Gastrocnemius medialis (tissue), 4 donors: ENCODE data around the gene ENTPD6. TPM values are rescaled to one million over a fixed set of nuclear protein-coding genes. Genes with fewer than 3 reads are reported as not detected.

Experiments used
- ATAC-seq, 2 donors: fragments of 150-250 bp; one replicate each; pipeline ENCODE4 v1.9.1; 2016
- DNase-seq, 2 donors: peaks; one replicate each; pipeline ENCODE4 v3.0.0-alpha.2; 2019
- H3K27ac ChIP-seq, 4 donors: fragments of 200-600 bp; sonication (generic); 1 replicate in 1 of 4; 2 replicates in 3 of 4; pipeline ENCODE4 v1.5.1; 2016 to 2018; ENCODE audit warnings: mild to moderate bottlenecking in 2 of 4, moderate library complexity in 1 of 4
- H3K27me3 ChIP-seq, 3 donors: fragments of 200-600 bp; sonication (generic) in 2 of 3; 1 replicate in 1 of 3; 2 replicates in 2 of 3; pipeline versions ENCODE4 v1.5.1 to v1.6.0; 2016 to 2019; ENCODE audit warnings: mild to moderate bottlenecking in 1 of 3, moderate library complexity in 1 of 3
- H3K36me3 ChIP-seq, 2 donors: fragments of 200-600 bp; sonication (generic) in 1 of 2; one replicate each; pipeline ENCODE4 v1.5.1; 2017 to 2018
- H3K4me1 ChIP-seq, 2 donors: fragments of 200-600 bp; sonication (generic) in 1 of 2; one replicate each; pipeline ENCODE4 v1.5.1; 2016 to 2017; ENCODE audit warnings: mild to moderate bottlenecking in 2 of 2
- H3K4me3 ChIP-seq, 4 donors: fragments of 200-600 bp; sonication (generic) in 3 of 4; 1 replicate in 1 of 4; 2 replicates in 3 of 4; pipeline ENCODE4 v1.5.1; 2016 to 2019; ENCODE audit warnings: mild to moderate bottlenecking in 2 of 4
- H3K9me3 ChIP-seq, 3 donors: fragments of 200-600 bp; sonication (generic) in 2 of 3; 1 replicate in 1 of 3; 2 replicates in 2 of 3; pipeline ENCODE4 v1.5.1; 2016 to 2019
- CTCF ChIP-seq, 5 experiments: fragments of 450-650 bp in 3 of 5; fragments of 200-600 bp in 2 of 5; sonication (generic) in 2 of 5; IDR thresholded peaks in 4 of 5; conservative IDR thresholded peaks in 1 of 5; 1 replicate in 4 of 5; 2 replicates in 1 of 5; pipeline ENCODE4 v1.5.1; 2016 to 2019; ENCODE audit warnings: antibody characterized with exemption in 5 of 5, mild to moderate bottlenecking in 3 of 5, moderate library complexity in 3 of 5
- POLR2A ChIP-seq, 2 donors: fragments of 450-650 bp; IDR thresholded peaks; one replicate each; pipeline ENCODE4 v1.6.1; 2017; ENCODE audit warnings: antibody characterized with exemption in 2 of 2, mild to moderate bottlenecking in 2 of 2, moderate library complexity in 2 of 2
- in situ Hi-C, 4 donors: fragments of 200-750 bp; cut with MboI; loops; one replicate each; pipeline versions ENCODE4 v1.15.0 to v1.8.0; 2017; ENCODE audit warnings: low sequenced_read_pairs in 4 of 4
- intact Hi-C: fragments of 100-400 bp; cut with DNase I; formaldehyde crosslinking; loops from one replicate; pipeline ENCODE4 v1.15.1; 2023; ENCODE audit warnings: low total_unique reads
- total RNA-seq, 4 donors: library from RNA; depleted of rRNA; stranded (reverse); fragments of >200 nt; gene quantifications; one replicate each; pipeline versions ENCODE4 v1.1.0 to v1.2.3, GENCODE V29; 2016

Gene ENTPD6
- total RNA-seq, 4 donors from 2014 or later, result 27.0 to 61.1 (median 50.2) TPM

- H3K4me3 ChIP-seq, result no peak overlapping the region
- no peaks in the 10 kb centered on the region for H3K27me3 ChIP-seq
- no peak overlapping the region for H3K27ac ChIP-seq
- H3K4me1 ChIP-seq, result peaks cover 0 to 5% of the 10 kb centered on the region in 2 donors
- intact Hi-C loops, result no loop called here
- peaks cover 0 to 18% of the 10 kb centered on the region in 2 donors for H3K36me3 ChIP-seq
- TF ChIP-seq CTCF (IDR thresholded peaks at IDR 0.05 in 4 of 5, conservative IDR thresholded peaks at IDR 0.05 in 1 of 5) (no peak), POLR2A (IDR thresholded peaks at IDR 0.05) (no peak)
- DNase-seq (no peak), ATAC-seq (no peak)
- H3K9me3 ChIP-seq, result no peaks in the 10 kb centered on the region
- in situ Hi-C loops, result loop anchor here in 1 of 4 donors (25.0 kb wide), 1 partner anchor 220 kb away; the partner anchor contains the start of gene APMAP
These were observed 11.8 kb downstream of the ENTPD6 start for GRCh38 chr20:25207149-25207959.

GRCh38 chr20:25207960-25208534 is 12.5 kb downstream of the ENTPD6 start:
- H3K27ac ChIP-seq, result no peak overlapping the region
- ATAC-seq, result no peak
- no peaks in the 10 kb centered on the region for H3K27me3 ChIP-seq
- no peak overlapping the region for H3K4me3 ChIP-seq
- TF ChIP-seq CTCF (IDR thresholded peaks at IDR 0.05 in 4 of 5, conservative IDR thresholded peaks at IDR 0.05 in 1 of 5) (no peak), POLR2A (IDR thresholded peaks at IDR 0.05) (no peak)
- no peak for DNase-seq
- H3K36me3 ChIP-seq, result peaks cover 0 to 21% of the 10 kb centered on the region in 2 donors
- peaks cover 0 to 5% of the 10 kb centered on the region in 2 donors for H3K4me1 ChIP-seq
- H3K9me3 ChIP-seq, result no peaks in the 10 kb centered on the region
- in situ Hi-C loops (loop anchor here in 1 of 4 donors (25.0 kb wide), 1 partner anchor 221 kb away; the partner anchor contains the start of gene APMAP), intact Hi-C loops (no loop called here)

- DNase-seq (no peak), ATAC-seq (no peak)
- Histone ChIP-seq H3K27ac (no peak overlapping the region), H3K36me3 (peaks cover 0 to 34% of the 10 kb centered on the region in 2 donors), H3K4me3 (no peak overlapping the region), H3K9me3 (no peaks in the 10 kb centered on the region), H3K27me3 (no peaks in the 10 kb centered on the region), H3K4me1 (no peaks in the 10 kb centered on the region)
- in situ Hi-C loops (loop anchor here in 1 of 4 donors (25.0 kb wide), 1 partner anchor 222 kb away; the partner anchor contains the start of gene APMAP), intact Hi-C loops (no loop called here)
- no peak for TF ChIP-seq CTCF (IDR thresholded peaks at IDR 0.05 in 4 of 5, conservative IDR thresholded peaks at IDR 0.05 in 1 of 5)
- no peak for TF ChIP-seq POLR2A (IDR thresholded peaks at IDR 0.05)
These were observed 13.9 kb downstream of the ENTPD6 start for GRCh38 chr20:25209400-25209799.

GRCh38 chr20:25209911-25210310 is 14.4 kb downstream of the ENTPD6 start:
- H3K4me3 ChIP-seq, result no peak overlapping the region
- ATAC-seq (no peak), DNase-seq (no peak)
- no peaks in the 10 kb centered on the region for H3K27me3 ChIP-seq
- H3K27ac ChIP-seq, result no peak overlapping the region
- TF ChIP-seq POLR2A (IDR thresholded peaks at IDR 0.05), result no peak
- TF ChIP-seq CTCF (IDR thresholded peaks at IDR 0.05 in 4 of 5, conservative IDR thresholded peaks at IDR 0.05 in 1 of 5), result no peak
- H3K4me1 ChIP-seq, result no peaks in the 10 kb centered on the region
- intact Hi-C loops (no loop called here), in situ Hi-C loops (loop anchor here in 1 of 4 donors (25.0 kb wide), 1 partner anchor 223 kb away; the partner anchor contains the start of gene APMAP)
- H3K36me3 ChIP-seq, result peaks cover 0 to 40% of the 10 kb centered on the region in 2 donors
- H3K9me3 ChIP-seq, result no peaks in the 10 kb centered on the region
